Testis (tissue), 3 donors: ENCODE data around the gene CALU. TPM values are rescaled to one million over a fixed set of nuclear protein-coding genes. Genes with fewer than 3 reads are reported as not detected.

Experiments used
- DNase-seq: peaks from one replicate; pipeline ENCODE4 v3.0.0-alpha.2; 2019
- H3K27ac ChIP-seq, 2 donors: fragments of 200-600 bp; sonication (generic); one replicate each; pipeline ENCODE4 v1.5.1; 2019
- H3K27me3 ChIP-seq: fragments of 200-600 bp; sonication (generic); one replicate; pipeline ENCODE4 v1.5.1; 2019
- H3K36me3 ChIP-seq: fragments of 200-600 bp; sonication (generic); one replicate; pipeline ENCODE4 v1.5.1; 2017; ENCODE audit warnings: low read depth; ENCODE audit errors: missing control alignments
- H3K4me1 ChIP-seq: fragments of 200-600 bp; sonication (generic); one replicate; pipeline ENCODE4 v1.5.1; 2019
- H3K4me3 ChIP-seq, 2 donors: fragments of 200-600 bp; sonication (generic); one replicate each; pipeline ENCODE4 v1.5.1; 2017 to 2019
- H3K9me3 ChIP-seq: fragments of 200-600 bp; sonication (generic); one replicate; pipeline ENCODE4 v1.5.1; 2017
- CTCF ChIP-seq, 3 experiments: fragments of 450-650 bp in 2 of 3; fragments of 200-600 bp in 1 of 3; sonication (generic) in 1 of 3; IDR thresholded peaks; one replicate each; pipeline ENCODE4 v1.5.1; 2016 to 2019; ENCODE audit warnings: antibody characterized with exemption in 3 of 3, mild to moderate bottlenecking in 2 of 3, moderate library complexity in 1 of 3
- POLR2A ChIP-seq: fragments of 450-650 bp; IDR thresholded peaks from one replicate; pipeline ENCODE4 v1.6.1; 2017; ENCODE audit warnings: antibody characterized with exemption, mild to moderate bottlenecking, moderate library complexity
- WGBS, 2 donors: methylation state at CpG; one replicate each; pipeline ENCODE4 v1.1.5; 2018; 5-methylcytosine and 5-hydroxymethylcytosine counted together
- intact Hi-C: fragments of 100-400 bp; cut with DNase I; formaldehyde crosslinking; loops from one replicate; pipeline ENCODE4 v1.15.1; 2023; ENCODE audit warnings: low total_unique reads
- polyA plus RNA-seq: library from polyadenylated mRNA; stranded (reverse); fragments of 350-450 nt; fragmentation: Illumina TruSeq; extraction: RNeasy Lipid Tissue Mini Kit (QIAGEN cat#74804); gene quantifications from one replicate; pipeline ENCODE4 v1.2.3, GENCODE V29; 2014; ENCODE audit warnings: low read depth, low replicate concordance; ENCODE audit not compliant: insufficient read depth
- total RNA-seq, 2 donors: library from RNA; depleted of rRNA; stranded (reverse); fragments of >200 nt; gene quantifications; one replicate each; pipeline ENCODE4 v1.2.3, GENCODE V29; 2016

The CALU gene
- total and polyA plus RNA-seq, 3 donors from 2014 or later: 63.2 to 81.4 (median 63.4) TPM

- intact Hi-C loops: no loop called here
- Histone ChIP-seq H3K27me3 (no peaks in the 10 kb centered on the region), H3K9me3 (no peaks in the 10 kb centered on the region), H3K4me1 (peaks cover 7% of the 10 kb centered on the region), H3K27ac (no peak overlapping the region), H3K4me3 (no peak overlapping the region), H3K36me3 (no peaks in the 10 kb centered on the region)
- no peak for TF ChIP-seq CTCF (IDR thresholded peaks at IDR 0.05)
- no peak for TF ChIP-seq POLR2A
- WGBS, 2 donors: 56 to 71% methylated on average over 8 to 9 of the region's 9 CpGs
- DNase-seq: peak; percentile 32
These were observed 49.6 kb downstream of the CALU start for GRCh38 chr7:128788446-128789412.

DNA sequence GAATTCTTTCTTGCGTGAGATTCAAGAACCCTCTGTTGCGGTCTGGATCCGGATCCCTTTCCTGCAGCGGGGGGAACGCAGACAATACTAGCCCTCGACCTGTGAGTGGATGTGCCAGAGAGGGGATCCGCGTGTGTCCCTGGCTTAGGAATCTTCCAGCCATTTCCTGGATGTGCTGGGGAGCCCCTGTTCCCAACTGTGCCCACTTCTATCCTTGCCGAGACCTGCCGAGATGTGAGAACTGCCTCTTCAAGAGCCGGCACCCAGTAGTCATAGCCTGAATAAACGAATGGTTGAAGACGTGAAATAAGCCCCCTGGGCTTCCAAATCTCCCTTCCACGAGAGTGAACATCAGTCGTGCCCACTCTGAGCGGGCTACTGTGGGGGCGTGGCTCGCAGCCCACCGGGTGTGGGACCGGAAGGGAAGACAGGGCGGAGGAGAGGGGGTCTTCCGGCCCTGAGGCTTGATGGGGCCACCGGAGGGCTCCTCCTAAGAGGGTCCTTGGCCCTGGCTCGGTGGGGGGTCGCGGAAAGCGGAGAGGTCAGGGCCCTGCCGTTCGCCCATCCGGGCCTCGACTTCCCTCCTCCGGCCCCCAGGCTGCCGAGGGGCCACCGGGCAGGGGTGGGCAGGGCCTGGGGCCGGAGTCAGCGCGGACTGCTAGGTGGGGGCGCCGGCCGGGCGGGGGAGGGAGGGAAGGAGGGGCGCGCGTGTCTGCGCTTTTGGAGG is 51.3 kb downstream of the CALU start:
- Histone ChIP-seq H3K27ac (no peak overlapping the region), H3K27me3 (no peaks in the 10 kb centered on the region), H3K4me3 (peak overlapping the region; percentile 66 to 73), H3K36me3 (no peaks in the 10 kb centered on the region), H3K4me1 (peaks cover 7% of the 10 kb centered on the region), H3K9me3 (no peaks in the 10 kb centered on the region)
- WGBS, 2 donors: 18 to 22% methylated on average over 23 to 45 of the region's 45 CpGs
- no peak for DNase-seq
- intact Hi-C loops: no loop called here
- TF ChIP-seq POLR2A (no peak), CTCF (IDR thresholded peaks at IDR 0.05) (no peak)

- H3K4me1 ChIP-seq: peaks cover 7% of the 10 kb centered on the region
- no peaks in the 10 kb centered on the region for H3K27me3 ChIP-seq
- peak within 1 kb of the TSS; percentile 66 to 73 for H3K4me3 ChIP-seq
- H3K27ac ChIP-seq: no peak within 1 kb of the TSS
- WGBS, 2 donors: 1% methylated on average over 38 to 73 of the region's 80 CpGs
- intact Hi-C loops: no loop called here
- H3K36me3 ChIP-seq: no peaks in the 10 kb centered on the region
- TF ChIP-seq CTCF (IDR thresholded peaks at IDR 0.05) (no peak), POLR2A (no peak)
- DNase-seq: peak; percentile 70
- H3K9me3 ChIP-seq: no peaks in the 10 kb centered on the region
These were observed 52.2 kb downstream of the CALU start, which contains the start of gene CCDC136 for GRCh38 chr7:128791121-128791971. TSS of gene CCDC136 (plus strand) at chr7:128791968. CDS start at chr7:128792412, 444 bp downstream.

DNA sequence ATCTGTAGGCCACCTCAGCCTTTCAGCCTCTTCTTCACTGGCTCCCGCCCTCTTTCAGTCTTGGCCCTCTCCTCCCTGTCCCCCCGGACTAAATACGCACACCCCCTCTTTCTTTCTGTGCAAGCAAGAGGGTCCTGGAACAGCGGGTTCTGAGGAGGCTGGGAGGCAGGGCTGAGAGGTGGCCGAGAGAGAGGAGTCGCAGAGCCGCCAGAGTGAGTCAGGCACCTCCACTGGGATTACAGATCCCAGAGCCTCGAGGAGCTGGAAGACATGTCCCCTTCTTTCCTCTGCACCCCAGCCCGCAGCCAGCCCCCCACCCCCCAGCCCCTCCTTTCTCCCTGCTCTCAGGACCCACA is 52.8 kb downstream of the CALU start:
- intact Hi-C loops: no loop called here
- 6 to 18% methylated on average over 9 of the region's 9 CpGs for WGBS, 2 donors
- H3K4me1 ChIP-seq: peaks cover 7% of the 10 kb centered on the region
- H3K9me3 ChIP-seq: no peaks in the 10 kb centered on the region
- H3K4me3 ChIP-seq: peak overlapping the region; percentile 66 to 73
- no peak for DNase-seq
- H3K36me3 ChIP-seq: no peaks in the 10 kb centered on the region
- H3K27me3 ChIP-seq: no peaks in the 10 kb centered on the region
- no peak overlapping the region for H3K27ac ChIP-seq
- TF ChIP-seq POLR2A (no peak), CTCF (IDR thresholded peaks at IDR 0.05) (no peak)
